Ishikawa (cell line): ENCODE measurements around the gene HRH1.

Experiments
- CEBPB ChIP-seq: IDR thresholded peaks from 2 replicates; pipeline ENCODE4 v1.6.1; 2012
- CREB1 ChIP-seq: IDR thresholded peaks from 2 replicates; pipeline ENCODE4 v1.6.1; 2012; ENCODE audit warnings: low read depth
- EGR1 ChIP-seq: IDR thresholded peaks from 2 replicates; pipeline ENCODE4 v1.6.1; 2012
- EP300 ChIP-seq: IDR thresholded peaks from 2 replicates; pipeline ENCODE4 v1.6.1; 2012; ENCODE audit warnings: borderline replicate concordance
- FOXM1 ChIP-seq: IDR thresholded peaks from 2 replicates; pipeline ENCODE4 v1.6.1; 2012; ENCODE audit warnings: low read depth, borderline replicate concordance
- MAX ChIP-seq: IDR thresholded peaks from 2 replicates; pipeline ENCODE4 v1.6.1; 2012
- NFIC ChIP-seq: IDR thresholded peaks from 2 replicates; pipeline ENCODE4 v1.6.1; 2012
- RAD21 ChIP-seq: IDR thresholded peaks from 2 replicates; pipeline ENCODE4 v1.6.1; 2012; ENCODE audit warnings: low read depth
- REST ChIP-seq: IDR thresholded peaks from 2 replicates; pipeline ENCODE4 v1.6.1; 2012; ENCODE audit warnings: low read depth, mild to moderate bottlenecking
- TAF1 ChIP-seq: IDR thresholded peaks from 2 replicates; pipeline ENCODE4 v1.6.1; 2012; ENCODE audit warnings: low read depth, mild to moderate bottlenecking
- TCF12 ChIP-seq: IDR thresholded peaks from 2 replicates; pipeline ENCODE4 v1.6.1; 2012; ENCODE audit warnings: low read depth
- TEAD4 ChIP-seq: IDR thresholded peaks from 2 replicates; pipeline ENCODE4 v1.6.1; 2012
- USF1 ChIP-seq: IDR thresholded peaks from 2 replicates; pipeline ENCODE4 v1.6.1; 2012
- YY1 ChIP-seq: IDR thresholded peaks from 2 replicates; pipeline ENCODE4 v1.6.1; 2012; ENCODE audit warnings: low read depth
- ZBTB7A ChIP-seq: IDR thresholded peaks from 2 replicates; pipeline ENCODE4 v1.6.1; 2012; ENCODE audit warnings: low read depth

Gene HRH1

GRCh38 chr3:11140713-11141104 lies 13.6 kb upstream of the HRH1 start:
- TF ChIP-seq EGR1 (no peak), CEBPB (no peak), TEAD4 (no peak), YY1 (no peak), ZBTB7A (no peak), EP300 (no peak), TCF12 (no peak), TAF1 (no peak), REST (no peak)

GRCh38 chr3:11143476-11143875 lies 10.8 kb upstream of the HRH1 start:
- TF ChIP-seq NFIC: no peak
- no peak for TF ChIP-seq REST
- TF ChIP-seq ZBTB7A: no peak
- no peak for TF ChIP-seq MAX
- no peak for TF ChIP-seq USF1
- TF ChIP-seq FOXM1: no peak
- TF ChIP-seq CEBPB: no peak
- TF ChIP-seq TAF1: no peak

GRCh38 chr3:11144996-11145395 lies 9.3 kb upstream of the HRH1 start:
- TF ChIP-seq CEBPB (no peak), FOXM1 (no peak), REST (no peak), MAX (no peak), ZBTB7A (no peak), TEAD4 (no peak), USF1 (no peak), EGR1 (no peak), TAF1 (no peak), TCF12 (no peak), EP300 (no peak), NFIC (no peak), RAD21 (no peak), CREB1 (no peak), YY1 (no peak)

- TF ChIP-seq CREB1 (no peak), ZBTB7A (no peak), TAF1 (no peak), NFIC (no peak), FOXM1 (no peak), CEBPB (no peak), TCF12 (no peak), MAX (no peak), EGR1 (no peak), YY1 (no peak), EP300 (no peak)
These were observed 8.4 kb upstream of the HRH1 start for GRCh38 chr3:11145888-11146287.
